Stimulated activated CD8-positive, alpha-beta memory T cell treated with anti-CD3 and anti-CD28 coated beads, Interleukin-7, amount 100 ng/mL, for 1 hour (primary cell): ENCODE data around the gene RNLS.
"Not testable (repeated sequence)": the region's sequence is repeated elsewhere in the genome, so short reads cannot be mapped to it uniquely, and the experiment has no call there.

ENCODE experiments used
- DNase-seq, 2 donors: peaks; one replicate each; pipeline ENCODE4 v3.0.0-alpha.2; 2020; ENCODE audit warnings: low read depth in 2 of 2

Gene RNLS

GRCh38 chr10:88523739-88524400 is 59.2 kb downstream of the RNLS start:
- no peak for DNase-seq

GRCh38 chr10:88522715-88523114 is 60.4 kb downstream of the RNLS start:
- no peak for DNase-seq

GRCh38 chr10:88521791-88522190 is 61.3 kb downstream of the RNLS start:
- DNase-seq, result no peak

- DNase-seq, result no peak
Observed at GRCh38 chr10:88515235-88515634, 67.9 kb downstream of the RNLS start.

GRCh38 chr10:88512599-88512998 is 70.5 kb downstream of the RNLS start:
- DNase-seq, result no peak

- no peak for DNase-seq
Observed at GRCh38 chr10:88508796-88509195, 74.3 kb downstream of the RNLS start.

GRCh38 chr10:88507826-88508453 is 75.2 kb downstream of the RNLS start:
- DNase-seq, result no peak

- DNase-seq, result no peak
Observed at GRCh38 chr10:88507404-88507803, 75.7 kb downstream of the RNLS start.

GRCh38 chr10:88505680-88506215 is 77.4 kb downstream of the RNLS start:
- DNase-seq, result no peak

GRCh38 chr10:88505265-88505664 is 77.9 kb downstream of the RNLS start:
- no peak for DNase-seq

GRCh38 chr10:88500656-88501055 is 82.5 kb downstream of the RNLS start:
- no peak for DNase-seq

- no peak for DNase-seq
Observed at GRCh38 chr10:88499569-88500470, 83.3 kb downstream of the RNLS start.

- DNase-seq, result no peak
Observed at GRCh38 chr10:88497913-88498312, 85.2 kb downstream of the RNLS start.

- no peak for DNase-seq
Observed at GRCh38 chr10:88494537-88494936, 88.6 kb downstream of the RNLS start.

GRCh38 chr10:88493691-88494483 is 89.2 kb downstream of the RNLS start:
- no peak for DNase-seq

GRCh38 chr10:88491314-88491713 is 91.8 kb downstream of the RNLS start:
- DNase-seq, result no peak

- DNase-seq, result no peak
Observed at GRCh38 chr10:88490231-88490980, 92.7 kb downstream of the RNLS start.

- no peak for DNase-seq
Observed at GRCh38 chr10:88489107-88489506, 94.0 kb downstream of the RNLS start.

- DNase-seq, result not testable (repeated sequence)
Observed at GRCh38 chr10:88486816-88487215, 96.3 kb downstream of the RNLS start.

- no peak for DNase-seq
Observed at GRCh38 chr10:88482220-88482619, 100.9 kb downstream of the RNLS start.

- DNase-seq, result no peak
Observed at GRCh38 chr10:88478256-88478655, 104.9 kb downstream of the RNLS start.
